AG10803 (cell line): ENCODE results near the gene CLASP1.
A peak's percentile ranks its signal among the peaks of the same experiment; 100 is the strongest.
"Not testable (repeated sequence)": the region's sequence is repeated elsewhere in the genome, so short reads cannot be mapped to it uniquely, and the experiment has no call there.

Source experiments
- DNase-seq: peaks from one replicate; pipeline ENCODE4 v3.0.0; 2010; ENCODE audit warnings: low read depth
- H3K4me3 ChIP-seq: 2 replicates; pipeline ENCODE4 v1.5.1; 2011; ENCODE audit warnings: mild to moderate bottlenecking, low read length, control low read depth
- TF ChIP-seq, protein P1 (sequence below): conservative IDR thresholded peaks from 2 replicates; pipeline ENCODE4 v1.5.1; 2011; ENCODE audit warnings: mild to moderate bottlenecking, low read length, control low read depth, inconsistent platforms

Gene CLASP1

DNA sequence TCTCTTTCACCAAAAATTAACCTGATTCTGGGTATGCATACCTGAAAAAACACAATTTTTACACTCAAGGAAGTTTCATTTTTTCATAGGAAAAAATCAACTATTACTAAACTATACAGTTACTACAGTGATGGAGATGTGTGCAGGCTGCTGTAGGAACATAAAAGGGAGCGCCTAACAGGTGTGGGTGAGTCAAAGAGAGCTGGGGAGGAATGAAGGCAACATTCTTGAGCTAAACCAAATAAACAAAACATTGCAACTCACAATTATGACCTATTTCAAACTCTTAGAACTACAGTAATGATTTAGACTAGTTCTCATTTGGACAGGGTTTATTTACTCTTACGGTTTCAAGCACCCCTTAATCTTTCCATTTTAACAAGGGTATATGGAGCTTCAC lies 13.4 kb upstream of the CLASP1 start:
- no peak for DNase-seq
- TF ChIP-seq, protein P1, sequence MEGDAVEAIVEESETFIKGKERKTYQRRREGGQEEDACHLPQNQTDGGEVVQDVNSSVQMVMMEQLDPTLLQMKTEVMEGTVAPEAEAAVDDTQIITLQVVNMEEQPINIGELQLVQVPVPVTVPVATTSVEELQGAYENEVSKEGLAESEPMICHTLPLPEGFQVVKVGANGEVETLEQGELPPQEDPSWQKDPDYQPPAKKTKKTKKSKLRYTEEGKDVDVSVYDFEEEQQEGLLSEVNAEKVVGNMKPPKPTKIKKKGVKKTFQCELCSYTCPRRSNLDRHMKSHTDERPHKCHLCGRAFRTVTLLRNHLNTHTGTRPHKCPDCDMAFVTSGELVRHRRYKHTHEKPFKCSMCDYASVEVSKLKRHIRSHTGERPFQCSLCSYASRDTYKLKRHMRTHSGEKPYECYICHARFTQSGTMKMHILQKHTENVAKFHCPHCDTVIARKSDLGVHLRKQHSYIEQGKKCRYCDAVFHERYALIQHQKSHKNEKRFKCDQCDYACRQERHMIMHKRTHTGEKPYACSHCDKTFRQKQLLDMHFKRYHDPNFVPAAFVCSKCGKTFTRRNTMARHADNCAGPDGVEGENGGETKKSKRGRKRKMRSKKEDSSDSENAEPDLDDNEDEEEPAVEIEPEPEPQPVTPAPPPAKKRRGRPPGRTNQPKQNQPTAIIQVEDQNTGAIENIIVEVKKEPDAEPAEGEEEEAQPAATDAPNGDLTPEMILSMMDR: no peak
- H3K4me3 ChIP-seq: no peak overlapping the region

DNA sequence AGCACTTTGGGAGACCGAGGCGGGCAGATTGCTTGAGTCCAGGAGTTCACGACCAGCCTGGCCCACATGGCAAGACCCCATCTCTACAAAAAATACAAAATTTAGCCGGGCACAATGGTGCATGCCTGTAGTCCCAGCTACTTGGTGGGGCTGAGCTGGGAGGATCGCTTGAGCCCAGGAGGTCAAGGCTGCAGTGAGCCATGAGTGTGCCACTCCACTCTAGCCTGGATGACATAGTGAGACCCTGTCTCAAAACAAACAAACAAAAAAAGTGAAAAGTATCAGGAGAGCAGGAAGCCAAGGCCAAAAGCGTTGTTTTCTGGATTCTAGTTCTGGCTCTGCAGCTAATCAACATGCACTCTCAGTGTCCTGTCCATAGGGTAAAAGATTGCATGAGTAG lies 10.7 kb upstream of the CLASP1 start:
- no peak overlapping the region for H3K4me3 ChIP-seq
- no peak for DNase-seq
- TF ChIP-seq, protein P1: no peak

DNA sequence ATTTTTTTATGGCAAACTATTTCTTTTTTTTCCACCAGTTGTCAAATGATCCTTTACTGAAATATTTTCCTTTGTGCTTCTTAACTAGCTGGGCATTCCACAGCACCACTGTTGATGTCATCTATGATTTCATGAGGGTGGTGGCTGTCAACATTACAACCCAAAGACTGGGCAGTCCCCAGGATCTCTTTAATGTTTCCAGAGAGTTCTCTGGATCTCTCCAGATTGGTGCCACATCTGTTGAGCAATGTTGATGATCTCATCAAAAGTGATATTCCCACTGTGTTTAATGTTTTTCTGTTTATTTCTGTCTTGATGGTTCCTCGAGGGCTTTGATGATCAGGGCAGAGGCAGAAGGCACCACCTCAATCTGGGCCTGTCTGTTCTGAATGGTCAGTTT lies 9.1 kb upstream of the CLASP1 start:
- not testable (repeated sequence) for H3K4me3 ChIP-seq
- DNase-seq: peak; percentile 37

DNA sequence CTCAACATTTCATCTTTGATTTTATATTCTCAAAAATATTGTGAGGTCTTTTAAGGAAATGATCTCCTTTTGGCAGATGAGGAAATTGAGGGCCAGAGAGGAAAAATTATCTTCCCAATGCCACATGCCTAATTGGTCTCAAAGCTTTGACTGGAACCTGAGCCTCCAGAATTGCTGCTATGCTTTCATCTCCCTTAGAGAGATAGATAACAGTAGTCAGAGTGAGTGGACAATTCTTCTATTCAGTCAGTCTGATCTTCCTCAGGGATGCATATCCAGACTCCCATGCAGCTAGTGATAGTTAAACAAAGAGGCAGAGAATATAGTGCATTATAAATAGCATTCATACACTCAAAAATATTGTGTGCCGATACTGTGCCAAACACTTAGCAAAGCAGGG lies 3.8 kb upstream of the CLASP1 start:
- TF ChIP-seq, protein P1: no peak
- no peak overlapping the region for H3K4me3 ChIP-seq
- no peak for DNase-seq

DNA sequence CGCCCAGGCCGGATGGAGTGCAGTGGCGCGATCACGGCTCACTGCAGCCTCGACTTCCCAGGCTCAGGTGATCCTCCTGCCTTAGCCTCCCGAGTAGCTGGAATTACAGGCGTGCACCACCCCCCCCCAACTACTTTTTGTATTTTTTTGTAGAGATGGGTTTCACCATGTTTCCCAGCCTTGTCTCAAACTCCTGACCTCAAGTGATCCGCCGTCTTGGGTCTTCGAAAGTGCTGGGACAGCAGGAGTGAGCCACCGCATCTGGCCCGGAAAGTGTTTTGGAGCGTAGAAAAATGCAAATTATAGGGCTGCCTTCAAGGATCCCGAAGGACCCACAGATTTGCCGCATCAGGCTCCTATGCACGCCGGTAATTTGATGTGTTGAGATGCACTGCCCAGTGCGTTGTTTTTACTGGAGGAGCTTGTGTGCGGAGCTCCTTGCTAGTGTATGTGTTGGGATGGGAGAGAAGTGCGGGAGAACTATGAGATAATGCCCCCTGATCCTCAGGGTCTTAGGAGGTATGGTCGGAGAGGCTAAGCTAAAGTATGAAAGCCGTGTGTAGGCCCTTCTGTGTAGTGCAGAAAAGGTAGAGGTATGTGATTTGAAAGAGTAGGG lies 1.2 kb upstream of the CLASP1 start:
- TF ChIP-seq, protein P1: no peak
- no peak for DNase-seq
- H3K4me3 ChIP-seq: peak overlapping the region; percentile 96

DNA sequence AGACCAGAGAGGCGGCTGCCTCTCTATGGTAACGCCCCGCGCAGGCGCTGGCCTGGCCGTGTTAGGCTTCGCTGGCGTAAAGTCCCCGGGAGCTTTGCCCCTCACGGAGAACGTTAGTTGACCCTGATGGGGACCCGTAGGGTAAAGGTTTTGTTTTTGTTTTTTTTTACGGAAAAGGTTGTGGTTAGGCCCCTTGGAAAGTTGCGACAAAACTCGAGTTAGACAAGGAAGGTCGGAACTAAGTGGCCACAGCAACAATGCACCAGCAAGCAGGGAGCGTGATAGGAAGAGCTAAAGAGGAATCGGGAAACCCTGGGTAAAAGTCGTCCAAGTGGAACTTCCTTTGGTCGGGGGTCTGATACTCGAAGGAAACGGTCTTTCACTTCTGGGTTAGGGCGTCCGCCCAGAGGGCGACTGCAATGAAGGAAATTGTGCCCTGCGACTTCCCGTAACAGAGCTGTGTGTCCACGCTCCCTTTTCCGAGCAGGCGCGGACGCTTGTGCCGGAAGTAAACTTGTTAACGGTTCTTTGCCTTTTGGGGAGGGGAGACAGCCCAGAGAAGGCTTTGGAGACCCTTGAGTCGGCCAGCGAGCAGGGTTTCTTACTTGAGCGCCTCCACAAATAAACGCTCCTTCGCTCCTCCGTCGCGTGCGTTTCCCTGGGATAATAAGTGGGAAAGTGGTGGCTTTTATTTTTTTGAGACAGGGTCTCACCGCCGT lies 493 bp upstream of the CLASP1 start:
- TF ChIP-seq, protein P1: no peak
- H3K4me3 ChIP-seq: peak overlapping the region; percentile 96
- DNase-seq: peak; percentile 98

DNA sequence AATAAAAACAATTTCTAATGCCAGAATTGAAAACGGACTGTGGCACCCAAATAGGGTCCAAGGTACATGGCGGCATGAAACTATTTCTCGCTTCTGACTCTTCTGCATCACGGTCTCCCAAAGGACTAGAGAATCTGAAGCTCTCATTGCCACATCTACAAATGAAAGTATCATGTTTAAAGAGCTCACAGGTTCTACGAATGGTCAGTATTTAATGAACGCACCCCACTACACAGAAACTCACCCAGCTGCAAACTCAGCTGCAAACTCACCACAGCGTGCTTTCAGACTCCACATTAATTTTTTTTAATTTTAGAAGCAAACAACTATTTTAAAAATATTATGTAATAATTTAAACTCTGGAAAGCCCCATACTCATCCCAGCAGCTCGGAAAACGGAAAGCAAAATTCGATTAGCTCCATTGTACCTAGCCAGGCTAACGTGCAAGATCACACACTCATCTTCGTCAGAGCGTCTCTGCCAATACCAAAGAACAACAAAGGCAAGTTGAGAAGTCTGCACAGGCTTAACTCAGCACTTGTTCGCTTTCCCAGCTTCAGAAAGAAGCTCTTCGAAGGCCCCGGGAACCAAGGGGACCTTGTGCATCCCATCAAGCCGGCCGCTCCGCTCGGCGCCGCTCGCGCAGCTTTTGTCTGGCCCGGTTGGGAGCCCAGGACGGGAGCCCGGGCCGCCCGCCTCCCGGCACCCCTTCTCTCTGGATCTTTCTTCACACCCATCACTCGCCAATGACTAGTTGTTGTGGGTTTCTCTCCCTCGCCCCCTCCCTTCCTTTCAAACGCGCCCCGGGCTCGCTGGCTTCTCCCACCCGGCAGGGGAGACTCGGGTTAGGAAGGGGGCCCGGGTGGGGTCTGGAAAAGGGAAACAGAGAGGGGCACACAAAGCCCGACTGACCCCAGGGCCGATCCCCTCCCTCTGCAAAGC lies 785 bp downstream of the CLASP1 start:
- TF ChIP-seq, protein P1: no peak
- DNase-seq: peak; percentile 50
- H3K4me3 ChIP-seq: peak overlapping the region; percentile 96
